Right lobe of liver (tissue), 4 donors: ENCODE measurements around the gene BMPR2.

Experiments
- CTCF ChIP-seq, 4 donors: fragments of 200-600 bp in 3 of 4; fragments of 450-650 bp in 1 of 4; IDR thresholded peaks; one replicate each; pipeline versions ENCODE4 v1.5.1 to v1.8.0; 2016 to 2022; ENCODE audit warnings: antibody characterized with exemption in 4 of 4, mild to moderate bottlenecking in 2 of 4
- POLR2A ChIP-seq: fragments of 450-650 bp; IDR thresholded peaks from one replicate; pipeline ENCODE4 v1.6.1; 2017; ENCODE audit warnings: antibody characterized with exemption, mild to moderate bottlenecking
- donor health status: DM: no; HTN: no; CAD: no.
- donor health status: DM: no; HTN: no; CAD: no.
- donor health status: DM: no; HTN: yes; CAD: no.

GRCh38 chr2:202610380-202610779 is 234.3 kb downstream of the BMPR2 start:
- TF ChIP-seq CTCF (IDR thresholded peaks at IDR 0.05), result no peak
- no peak for TF ChIP-seq POLR2A
